Loucy (cell line): ENCODE results near the gene NPSR1.

Source experiments
- H2AFZ ChIP-seq: fragments of 200-600 bp; sonication (generic); 2 replicates; pipeline ENCODE4 v1.6.0; 2016; ENCODE audit warnings: antibody characterized with exemption, mild to moderate bottlenecking, low read length, moderate library complexity
- H3F3A ChIP-seq: fragments of 200-600 bp; 2 replicates; pipeline ENCODE4 v1.6.0; 2016; ENCODE audit warnings: antibody characterized with exemption, low read depth, mild to moderate bottlenecking
- H3K27me3 ChIP-seq: fragments of 200-600 bp; sonication (generic); 2 replicates; pipeline ENCODE4 v1.6.1; 2014; ENCODE audit warnings: low read length, mild to moderate bottlenecking; ENCODE audit not compliant: insufficient read depth, poor library complexity, severe bottlenecking
- H3K36me3 ChIP-seq: fragments of 200-600 bp; sonication (generic); 2 replicates; pipeline ENCODE4 v1.6.1; 2016; ENCODE audit warnings: low read length; ENCODE audit not compliant: insufficient read depth
- H3K4me1 ChIP-seq: fragments of 200-600 bp; sonication (generic); 2 replicates; pipeline ENCODE4 v1.5.1; 2014; ENCODE audit warnings: low read length, mild to moderate bottlenecking; ENCODE audit not compliant: insufficient read depth, poor library complexity, severe bottlenecking
- H3K4me2 ChIP-seq: fragments of 200-600 bp; sonication (generic); 2 replicates; pipeline ENCODE4 v1.6.0; 2014; ENCODE audit warnings: antibody characterized with exemption, low read length, low read depth, mild to moderate bottlenecking; ENCODE audit not compliant: poor library complexity, severe bottlenecking
- H3K4me3 ChIP-seq: fragments of 200-600 bp; sonication (generic); 2 replicates; pipeline ENCODE4 v1.5.1; 2014; ENCODE audit warnings: low read length, mild to moderate bottlenecking, mixed read lengths; ENCODE audit not compliant: poor library complexity, severe bottlenecking
- H3K79me2 ChIP-seq: fragments of 200-600 bp; sonication (generic); 2 replicates; pipeline ENCODE4 v1.6.1; 2014; ENCODE audit warnings: low read length; ENCODE audit not compliant: insufficient read depth
- H3K9ac ChIP-seq: fragments of 200-600 bp; sonication (generic); 2 replicates; pipeline ENCODE4 v1.6.0; 2014; ENCODE audit warnings: mild to moderate bottlenecking, low read depth, low read length, moderate library complexity; ENCODE audit not compliant: poor library complexity, severe bottlenecking
- H3K9me2 ChIP-seq: fragments of 200-600 bp; sonication (generic); replicated peaks from 2 replicates; pipeline ENCODE4 v1.6.1; 2016; ENCODE audit warnings: low read depth, low read length, mixed read lengths
- H3K9me3 ChIP-seq: fragments of 200-600 bp; sonication (generic); 2 replicates; pipeline ENCODE4 v1.6.1; 2014; ENCODE audit warnings: mild to moderate bottlenecking, antibody characterized with exemption, low read length, low read depth; ENCODE audit not compliant: insufficient read depth
- H4K20me1 ChIP-seq: fragments of 200-600 bp; sonication (generic); 2 replicates; pipeline ENCODE4 v1.6.0; 2014; ENCODE audit warnings: antibody characterized with exemption, low read length, mild to moderate bottlenecking; ENCODE audit not compliant: insufficient read depth, poor library complexity, severe bottlenecking
- EZH2phosphoT487 ChIP-seq: fragments of 200-600 bp; IDR thresholded peaks from 2 replicates; pipeline ENCODE4 v1.6.1; 2018; ENCODE audit warnings: antibody characterized with exemption, mild to moderate bottlenecking, moderate library complexity, borderline replicate concordance
- TF ChIP-seq, protein P1 (sequence below): fragments of 200-600 bp; sonication (generic); conservative IDR thresholded peaks from 2 replicates; pipeline ENCODE4 v1.5.1; 2014; ENCODE audit warnings: mild to moderate bottlenecking, antibody characterized with exemption, low read length

Gene NPSR1

DNA sequence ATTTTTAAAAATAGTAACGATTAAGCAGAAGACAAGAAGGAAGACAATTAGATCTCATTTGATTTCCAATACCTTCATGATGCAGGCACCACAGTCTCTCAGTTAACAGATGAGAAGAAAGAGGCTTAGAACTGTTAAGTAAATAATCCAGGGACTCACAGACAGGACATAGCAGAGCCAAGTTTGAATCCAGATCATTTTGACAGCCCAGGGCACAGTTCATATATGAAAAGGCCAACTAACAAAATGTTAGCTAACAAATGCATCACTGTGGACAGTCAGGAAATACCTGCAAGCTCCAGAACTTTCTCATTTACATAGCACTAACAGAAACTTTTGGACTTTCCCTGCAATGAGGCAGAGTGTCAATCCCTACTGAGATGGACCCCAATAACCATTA, 4.2 kb upstream of the NPSR1 start:
- no peak for TF ChIP-seq EZH2phosphoT487
- TF ChIP-seq, protein P1, sequence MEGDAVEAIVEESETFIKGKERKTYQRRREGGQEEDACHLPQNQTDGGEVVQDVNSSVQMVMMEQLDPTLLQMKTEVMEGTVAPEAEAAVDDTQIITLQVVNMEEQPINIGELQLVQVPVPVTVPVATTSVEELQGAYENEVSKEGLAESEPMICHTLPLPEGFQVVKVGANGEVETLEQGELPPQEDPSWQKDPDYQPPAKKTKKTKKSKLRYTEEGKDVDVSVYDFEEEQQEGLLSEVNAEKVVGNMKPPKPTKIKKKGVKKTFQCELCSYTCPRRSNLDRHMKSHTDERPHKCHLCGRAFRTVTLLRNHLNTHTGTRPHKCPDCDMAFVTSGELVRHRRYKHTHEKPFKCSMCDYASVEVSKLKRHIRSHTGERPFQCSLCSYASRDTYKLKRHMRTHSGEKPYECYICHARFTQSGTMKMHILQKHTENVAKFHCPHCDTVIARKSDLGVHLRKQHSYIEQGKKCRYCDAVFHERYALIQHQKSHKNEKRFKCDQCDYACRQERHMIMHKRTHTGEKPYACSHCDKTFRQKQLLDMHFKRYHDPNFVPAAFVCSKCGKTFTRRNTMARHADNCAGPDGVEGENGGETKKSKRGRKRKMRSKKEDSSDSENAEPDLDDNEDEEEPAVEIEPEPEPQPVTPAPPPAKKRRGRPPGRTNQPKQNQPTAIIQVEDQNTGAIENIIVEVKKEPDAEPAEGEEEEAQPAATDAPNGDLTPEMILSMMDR, result no peak
- no peaks in the 10 kb centered on the region for H4K20me1 ChIP-seq
- no peak overlapping the region for H3K4me2 ChIP-seq
- no peaks in the 10 kb centered on the region for H3K79me2 ChIP-seq
- H3K36me3 ChIP-seq, result no peaks in the 10 kb centered on the region
- no peak overlapping the region for H2AFZ ChIP-seq
- no peaks in the 10 kb centered on the region for H3K9me2 ChIP-seq
- H3K9ac ChIP-seq, result no peak overlapping the region
- H3K4me3 ChIP-seq, result no peak overlapping the region
- no peaks in the 10 kb centered on the region for H3K4me1 ChIP-seq
- H3K27me3 ChIP-seq, result no peaks in the 10 kb centered on the region
- H3F3A ChIP-seq, result no peaks in the 10 kb centered on the region
- no peaks in the 10 kb centered on the region for H3K9me3 ChIP-seq

DNA sequence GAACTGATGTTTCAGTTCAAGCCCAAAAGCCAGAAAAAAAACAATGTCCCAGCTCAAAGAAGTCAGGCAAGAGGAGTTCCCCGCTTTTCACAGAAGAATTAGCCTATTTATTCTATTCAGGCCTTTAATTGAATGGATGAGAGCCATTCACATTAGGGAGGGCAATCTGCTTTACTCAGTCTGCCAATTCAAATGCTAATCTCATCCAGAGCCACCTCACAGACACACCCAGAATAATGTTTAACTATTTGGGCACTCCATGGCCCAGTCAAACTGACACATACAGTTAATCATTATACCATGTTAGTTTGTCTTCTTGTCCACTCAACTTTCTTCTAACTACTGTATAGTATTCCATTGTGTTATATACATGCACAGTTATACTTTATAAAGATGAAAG, 2.6 kb upstream of the NPSR1 start:
- Histone ChIP-seq H2AFZ (no peak overlapping the region), H3K36me3 (no peaks in the 10 kb centered on the region), H4K20me1 (no peaks in the 10 kb centered on the region), H3F3A (no peaks in the 10 kb centered on the region), H3K9me2 (no peaks in the 10 kb centered on the region), H3K9me3 (no peaks in the 10 kb centered on the region), H3K4me2 (no peak overlapping the region), H3K79me2 (no peaks in the 10 kb centered on the region), H3K9ac (no peak overlapping the region), H3K4me1 (no peaks in the 10 kb centered on the region), H3K27me3 (no peaks in the 10 kb centered on the region), H3K4me3 (no peak overlapping the region)
- no peak for TF ChIP-seq EZH2phosphoT487
- TF ChIP-seq, protein P1, result no peak

DNA sequence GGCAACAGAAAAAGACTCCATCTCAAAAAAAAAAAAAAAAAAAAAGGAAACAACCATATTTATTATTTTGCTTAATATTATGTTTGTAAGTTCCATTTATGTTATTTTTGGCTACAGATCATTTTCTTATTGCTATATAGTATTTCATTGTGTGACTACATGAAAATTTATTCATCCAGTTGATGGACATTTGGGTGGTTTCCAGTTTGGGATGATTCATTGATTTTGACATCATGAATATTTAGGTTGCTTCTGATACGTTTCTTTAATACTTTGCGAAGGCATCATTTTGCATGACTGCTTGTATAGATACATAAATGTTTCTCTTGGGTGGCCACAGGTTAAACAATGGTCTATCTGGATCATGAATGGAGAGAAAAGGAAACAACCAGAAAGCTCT, 2.0 kb upstream of the NPSR1 start:
- H3K9me2 ChIP-seq, result no peaks in the 10 kb centered on the region
- no peak overlapping the region for H3K4me2 ChIP-seq
- H4K20me1 ChIP-seq, result no peaks in the 10 kb centered on the region
- H3K9me3 ChIP-seq, result no peaks in the 10 kb centered on the region
- no peaks in the 10 kb centered on the region for H3K4me1 ChIP-seq
- H3K36me3 ChIP-seq, result no peaks in the 10 kb centered on the region
- H3K79me2 ChIP-seq, result no peaks in the 10 kb centered on the region
- TF ChIP-seq, protein P1, result no peak
- TF ChIP-seq EZH2phosphoT487, result no peak
- H3K4me3 ChIP-seq, result no peak overlapping the region
- no peak overlapping the region for H3K9ac ChIP-seq
- H3F3A ChIP-seq, result no peaks in the 10 kb centered on the region
- H3K27me3 ChIP-seq, result no peaks in the 10 kb centered on the region
- H2AFZ ChIP-seq, result no peak overlapping the region
